B cell (primary cell): ENCODE measurements around the gene BTN2A1.

Source experiments
- EZH2 ChIP-seq: IDR thresholded peaks from 2 replicates; pipeline ENCODE4 v1.6.1; 2012; ENCODE audit warnings: borderline replicate concordance, low read depth, mild to moderate bottlenecking, moderate library complexity, low read length; ENCODE audit not compliant: insufficient read depth, poor library complexity, severe bottlenecking
- TF ChIP-seq, protein P1 (sequence below): fragments of 200-600 bp; IDR thresholded peaks from one replicate; pipeline ENCODE4 v1.8.0; 2022; ENCODE audit warnings: antibody characterized with exemption, mild to moderate bottlenecking

GRCh38 chr6:26487466-26487865 lies 29.7 kb downstream of the BTN2A1 start:
- TF ChIP-seq, protein P1, sequence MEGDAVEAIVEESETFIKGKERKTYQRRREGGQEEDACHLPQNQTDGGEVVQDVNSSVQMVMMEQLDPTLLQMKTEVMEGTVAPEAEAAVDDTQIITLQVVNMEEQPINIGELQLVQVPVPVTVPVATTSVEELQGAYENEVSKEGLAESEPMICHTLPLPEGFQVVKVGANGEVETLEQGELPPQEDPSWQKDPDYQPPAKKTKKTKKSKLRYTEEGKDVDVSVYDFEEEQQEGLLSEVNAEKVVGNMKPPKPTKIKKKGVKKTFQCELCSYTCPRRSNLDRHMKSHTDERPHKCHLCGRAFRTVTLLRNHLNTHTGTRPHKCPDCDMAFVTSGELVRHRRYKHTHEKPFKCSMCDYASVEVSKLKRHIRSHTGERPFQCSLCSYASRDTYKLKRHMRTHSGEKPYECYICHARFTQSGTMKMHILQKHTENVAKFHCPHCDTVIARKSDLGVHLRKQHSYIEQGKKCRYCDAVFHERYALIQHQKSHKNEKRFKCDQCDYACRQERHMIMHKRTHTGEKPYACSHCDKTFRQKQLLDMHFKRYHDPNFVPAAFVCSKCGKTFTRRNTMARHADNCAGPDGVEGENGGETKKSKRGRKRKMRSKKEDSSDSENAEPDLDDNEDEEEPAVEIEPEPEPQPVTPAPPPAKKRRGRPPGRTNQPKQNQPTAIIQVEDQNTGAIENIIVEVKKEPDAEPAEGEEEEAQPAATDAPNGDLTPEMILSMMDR, result no peak
- TF ChIP-seq EZH2, result no peak
